Hepatocyte (in vitro differentiated cells): ENCODE data around the gene GDPD5.

Experiments used
- EZH2 ChIP-seq: fragments of 200-600 bp; sonication (generic); IDR thresholded peaks from 2 replicates; pipeline ENCODE4 v1.6.1; 2016; ENCODE audit warnings: antibody characterized with exemption, mild to moderate bottlenecking, borderline replicate concordance
- EZH2phosphoT487 ChIP-seq: fragments of 200-600 bp; sonication (generic); IDR thresholded peaks from one replicate; pipeline ENCODE4 v1.6.1; 2018; ENCODE audit warnings: antibody characterized with exemption, mild to moderate bottlenecking, low read depth, moderate library complexity; ENCODE audit not compliant: unreplicated experiment, severe bottlenecking
- TF ChIP-seq, protein P1 (sequence below): fragments of 200-600 bp; sonication (generic); IDR thresholded peaks from 2 replicates; pipeline ENCODE4 v1.5.1; 2016; ENCODE audit warnings: antibody characterized with exemption, mild to moderate bottlenecking; ENCODE audit not compliant: poor library complexity

DNA sequence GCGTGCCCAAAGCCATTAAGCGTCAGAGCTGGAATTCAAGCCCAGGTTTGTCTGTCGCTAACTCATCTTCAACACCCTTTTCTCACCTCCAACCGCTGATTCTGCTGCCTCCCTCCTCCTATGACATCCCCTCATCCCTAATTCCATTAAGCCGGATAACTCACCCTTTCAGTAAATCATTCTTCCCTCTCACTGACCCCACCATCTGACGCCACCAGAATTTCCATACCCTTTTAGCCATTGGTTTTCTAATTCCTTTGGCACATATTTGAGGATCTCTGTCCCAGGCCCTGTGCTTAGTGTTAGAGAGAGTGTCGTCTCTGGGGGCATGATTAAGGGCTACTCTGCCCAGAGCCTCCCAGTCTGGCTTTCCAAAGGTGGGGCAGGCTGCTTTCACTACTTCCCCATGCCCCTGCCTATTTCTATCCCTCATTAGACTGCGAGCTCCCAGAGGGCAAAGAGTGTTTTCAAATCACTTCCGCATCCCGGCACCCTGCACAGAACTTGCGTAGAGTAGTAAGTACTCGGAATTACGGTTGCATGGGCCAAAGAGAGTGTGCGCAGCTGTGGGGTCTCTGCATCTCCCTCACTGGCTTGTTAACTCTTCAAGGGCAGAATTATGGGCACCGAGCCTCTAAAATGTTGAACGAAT is 96.6 kb downstream of the GDPD5 start:
- TF ChIP-seq, protein P1, sequence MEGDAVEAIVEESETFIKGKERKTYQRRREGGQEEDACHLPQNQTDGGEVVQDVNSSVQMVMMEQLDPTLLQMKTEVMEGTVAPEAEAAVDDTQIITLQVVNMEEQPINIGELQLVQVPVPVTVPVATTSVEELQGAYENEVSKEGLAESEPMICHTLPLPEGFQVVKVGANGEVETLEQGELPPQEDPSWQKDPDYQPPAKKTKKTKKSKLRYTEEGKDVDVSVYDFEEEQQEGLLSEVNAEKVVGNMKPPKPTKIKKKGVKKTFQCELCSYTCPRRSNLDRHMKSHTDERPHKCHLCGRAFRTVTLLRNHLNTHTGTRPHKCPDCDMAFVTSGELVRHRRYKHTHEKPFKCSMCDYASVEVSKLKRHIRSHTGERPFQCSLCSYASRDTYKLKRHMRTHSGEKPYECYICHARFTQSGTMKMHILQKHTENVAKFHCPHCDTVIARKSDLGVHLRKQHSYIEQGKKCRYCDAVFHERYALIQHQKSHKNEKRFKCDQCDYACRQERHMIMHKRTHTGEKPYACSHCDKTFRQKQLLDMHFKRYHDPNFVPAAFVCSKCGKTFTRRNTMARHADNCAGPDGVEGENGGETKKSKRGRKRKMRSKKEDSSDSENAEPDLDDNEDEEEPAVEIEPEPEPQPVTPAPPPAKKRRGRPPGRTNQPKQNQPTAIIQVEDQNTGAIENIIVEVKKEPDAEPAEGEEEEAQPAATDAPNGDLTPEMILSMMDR: no peak
- TF ChIP-seq EZH2 (peak; percentile 0), EZH2phosphoT487 (no peak)
